Prostate gland (tissue), 2 donors: Measurements from ENCODE around the gene ABCG8. TPM values are rescaled to one million over a fixed set of nuclear protein-coding genes. Genes with fewer than 3 reads are reported as not detected.

Experiments
- DNase-seq: peaks from one replicate; pipeline ENCODE4 v3.0.0-alpha.2; 2019; ENCODE audit warnings: low spot score
- H3K27ac ChIP-seq, 2 donors: fragments of 200-600 bp; sonication (generic); 2 replicates each; pipeline ENCODE4 v1.5.1; 2017 to 2019
- H3K27me3 ChIP-seq: fragments of 200-600 bp; sonication (generic); replicated peaks from 2 replicates; pipeline ENCODE4 v1.5.1; 2019; ENCODE audit not compliant: insufficient read depth
- H3K36me3 ChIP-seq, 2 donors: fragments of 200-600 bp; sonication (generic); 1 replicate in 1 of 2; 2 replicates in 1 of 2; pipeline versions ENCODE4 v1.5.1 to v1.8.1; 2017 to 2019
- H3K4me1 ChIP-seq: fragments of 200-600 bp; sonication (generic); replicated peaks from 2 replicates; pipeline ENCODE4 v1.5.1; 2019
- H3K4me3 ChIP-seq, 2 donors: fragments of 200-600 bp; sonication (generic); 2 replicates each; pipeline ENCODE4 v1.5.1; 2017 to 2019
- H3K9me3 ChIP-seq: fragments of 200-600 bp; sonication (generic); 2 replicates; pipeline ENCODE4 v1.5.1; 2017
- CTCF ChIP-seq, 4 experiments: fragments of 200-600 bp in 2 of 4; fragments of 450-650 bp in 2 of 4; sonication (generic) in 2 of 4; IDR thresholded peaks; 1 replicate in 3 of 4; 2 replicates in 1 of 4; pipeline ENCODE4 v1.5.1; 2016 to 2019; ENCODE audit warnings: antibody characterized with exemption in 4 of 4, mild to moderate bottlenecking in 2 of 4, moderate library complexity in 2 of 4
- POLR2A ChIP-seq: fragments of 450-650 bp; IDR thresholded peaks from one replicate; pipeline ENCODE4 v1.6.1; 2016; ENCODE audit warnings: antibody characterized with exemption, mild to moderate bottlenecking
- POLR2AphosphoS5 ChIP-seq: sonication (generic); formaldehyde crosslinking; IDR thresholded peaks from one replicate; pipeline ENCODE4 v1.6.1; 2017; ENCODE audit warnings: antibody characterized with exemption
- whole genome bisulfite sequencing: methylation state at CpG from one replicate; pipeline ENCODE4 v1.1.5; 2018; 5-methylcytosine and 5-hydroxymethylcytosine counted together
- intact Hi-C: fragments of 100-400 bp; cut with DNase I; formaldehyde crosslinking; loops from one replicate; pipeline ENCODE4 v1.14.2; 2022
- total RNA-seq, 2 donors: library from RNA; depleted of rRNA; stranded (reverse); fragments of >200 nt; gene quantifications; one replicate each; pipeline ENCODE4 v1.1.0, GENCODE V29; 2016

Gene ABCG8
- total RNA-seq = under 1 TPM in 1 of 2 donors, not detected in 1; 0.57 TPM

- no peaks in the 10 kb centered on the region for H3K9me3 ChIP-seq
- H3K27me3 ChIP-seq = no peaks in the 10 kb centered on the region
- TF ChIP-seq POLR2A (no peak), CTCF (IDR thresholded peaks at IDR 0.05) (no peak), POLR2AphosphoS5 (no peak)
- no peaks in the 10 kb centered on the region for H3K4me1 ChIP-seq
- intact Hi-C loops = no loop called here
- no peak within 1 kb of the TSS for H3K27ac ChIP-seq
- DNase-seq = no peak
- H3K36me3 ChIP-seq = no peaks in the 10 kb centered on the region
- 83% methylated on average over 19 of the region's 20 CpGs for WGBS
- H3K4me3 ChIP-seq = no peak within 1 kb of the TSS
Measured at GRCh38 chr2:43838560-43839267, at the start of gene ABCG8, which contains the start of gene ABCG5. TSS of gene ABCG8 (plus strand) at chr2:43838971. CDS start at chr2:43839054, 83 bp downstream. TSS of gene ABCG5 (minus strand) at chr2:43838839. CDS start at chr2:43838679, 160 bp downstream.

- 63% methylated on average over 5 of the region's 5 CpGs for WGBS
- intact Hi-C loops = no loop called here
- Histone ChIP-seq H3K27ac (no peak overlapping the region), H3K9me3 (no peaks in the 10 kb centered on the region), H3K27me3 (no peaks in the 10 kb centered on the region), H3K36me3 (no peaks in the 10 kb centered on the region), H3K4me1 (no peaks in the 10 kb centered on the region), H3K4me3 (no peak overlapping the region)
- TF ChIP-seq POLR2A = no peak
- TF ChIP-seq POLR2AphosphoS5 = no peak
- TF ChIP-seq CTCF (IDR thresholded peaks at IDR 0.05) = no peak
- no peak for DNase-seq
Measured at GRCh38 chr2:43790147-43790546, 48.6 kb upstream of the ABCG8 start.

- DNase-seq = no peak
- intact Hi-C loops = no loop called here
- Histone ChIP-seq H3K4me3 (no peak overlapping the region), H3K4me1 (no peaks in the 10 kb centered on the region), H3K27ac (no peak overlapping the region), H3K27me3 (no peaks in the 10 kb centered on the region), H3K9me3 (no peaks in the 10 kb centered on the region), H3K36me3 (no peaks in the 10 kb centered on the region)
- WGBS = 95% methylated on average over 2 of the region's 2 CpGs
- no peak for TF ChIP-seq POLR2A
- TF ChIP-seq POLR2AphosphoS5 = no peak
- TF ChIP-seq CTCF (IDR thresholded peaks at IDR 0.05) = no peak
Measured at GRCh38 chr2:43791035-43791765, 47.6 kb upstream of the ABCG8 start.

- no peaks in the 10 kb centered on the region for H3K4me1 ChIP-seq
- 58% methylated on average over 3 of the region's 3 CpGs for WGBS
Measured at GRCh38 chr2:43792653-43793052, 46.1 kb upstream of the ABCG8 start.

More at GRCh38 chr2:43792653-43793052, 46.1 kb upstream of the ABCG8 start:
- Histone ChIP-seq H3K36me3 (no peaks in the 10 kb centered on the region), H3K27me3 (no peaks in the 10 kb centered on the region), H3K4me3 (no peak overlapping the region), H3K9me3 (no peaks in the 10 kb centered on the region), H3K27ac (no peak overlapping the region)
- TF ChIP-seq CTCF (IDR thresholded peaks at IDR 0.05) (no peak), POLR2A (no peak), POLR2AphosphoS5 (no peak)
- no peak for DNase-seq
- intact Hi-C loops = no loop called here
